ENCODE results near the gene SNRPE. TPM values are rescaled to one million over a fixed set of nuclear protein-coding genes. Genes with fewer than 3 reads are reported as not detected.

The SNRPE gene
- total RNA-seq, 1 experiment from 2014 or later, result 217 TPM

- no peak for TF ChIP-seq TCF7L2 (IDR thresholded peaks at IDR 0.05; ENCODE audit: low read depth, low read length)
- no peak for TF ChIP-seq REST (IDR thresholded peaks at IDR 0.05; ENCODE audit: insufficient read depth in 1 of 2, low read depth in 2 of 2, low read length in 1 of 2)
- TF ChIP-seq POLR2AphosphoS5 (IDR thresholded peaks at IDR 0.05; ENCODE audit: low read depth, low read length), result no peak
- no peak for TF ChIP-seq SIN3A (IDR thresholded peaks at IDR 0.05; ENCODE audit: borderline replicate concordance, insufficient read depth, low read depth, low read length)
- no peak for TF ChIP-seq CTCF (IDR thresholded peaks at IDR 0.05)
- H3K9me3 ChIP-seq (ENCODE audit: control insufficient read depth, insufficient read depth, low read depth, low read length), result no peaks in the 10 kb centered on the region
- ChIA-PET CTCF (interaction anchor here (0.5 kb wide), 1 partner anchor 355 kb away, joined by 3 read pairs; no protein-coding TSS in a partner anchor), POLR2A (no interaction called here)
- H3K4me1 ChIP-seq (ENCODE audit: control insufficient read depth, insufficient read depth, low read length), result peaks cover 16% of the 10 kb centered on the region
- H3K27ac ChIP-seq (ENCODE audit: low read length), result no peak overlapping the region
- no peak for ATAC-seq
- BruUV-seq (replicated peaks), result no TSS peak
- DNase-seq (ENCODE audit: low read depth, low spot score), result no peak
- no peak overlapping the region for H3K4me3 ChIP-seq (ENCODE audit: low read depth in 2 of 2, low read length in 2 of 2)
- in situ Hi-C loops (cut with HindIII; ENCODE audit: low pct_unique_long_range_greater_than_20kb, low sequenced_read_pairs), result loop anchor here (25.0 kb wide), 1 partner anchor 279 kb away; no protein-coding TSS in a partner anchor
- no peaks in the 10 kb centered on the region for H3K27me3 ChIP-seq (ENCODE audit: control insufficient read depth, insufficient read depth, low read length)
- peaks cover 21% of the 10 kb centered on the region for H3K36me3 ChIP-seq (ENCODE audit: control insufficient read depth, insufficient read depth, low read length)
- intact Hi-C loops (cut with micrococcal nuclease; ENCODE audit: unreplicated experiment), result no loop called here
Measured at GRCh38 chr1:203858055-203858454, 3.3 kb upstream of the SNRPE start.

- intact Hi-C loops (cut with micrococcal nuclease; ENCODE audit: unreplicated experiment), result no loop called here
- TF ChIP-seq SIN3A (IDR thresholded peaks at IDR 0.05; ENCODE audit: borderline replicate concordance, insufficient read depth, low read depth, low read length), result no peak
- TF ChIP-seq CTCF (IDR thresholded peaks at IDR 0.05), result no peak
- TF ChIP-seq POLR2AphosphoS5 (IDR thresholded peaks at IDR 0.05; ENCODE audit: low read depth, low read length), result no peak
- TF ChIP-seq REST (IDR thresholded peaks at IDR 0.05; ENCODE audit: insufficient read depth in 1 of 2, low read depth in 2 of 2, low read length in 1 of 2), result no peak
- TF ChIP-seq TCF7L2 (IDR thresholded peaks at IDR 0.05; ENCODE audit: low read depth, low read length), result no peak
- Histone ChIP-seq H3K36me3 (ENCODE audit: control insufficient read depth, insufficient read depth, low read length) (peaks cover 18% of the 10 kb centered on the region), H3K4me1 (ENCODE audit: control insufficient read depth, insufficient read depth, low read length) (peaks cover 16% of the 10 kb centered on the region), H3K27me3 (ENCODE audit: control insufficient read depth, insufficient read depth, low read length) (no peaks in the 10 kb centered on the region), H3K4me3 (ENCODE audit: low read depth in 2 of 2, low read length in 2 of 2) (no peak overlapping the region), H3K27ac (ENCODE audit: low read length) (no peak overlapping the region), H3K9me3 (ENCODE audit: control insufficient read depth, insufficient read depth, low read depth, low read length) (no peaks in the 10 kb centered on the region)
- CTCF ChIA-PET, result no interaction called here
- POLR2A ChIA-PET, result interaction anchor here (0.7 kb wide), 1 partner anchor 14 kb away, joined by 8 read pairs; no protein-coding TSS in a partner anchor
- DNase-seq (ENCODE audit: low read depth, low spot score) (no peak), ATAC-seq (no peak)
- BruUV-seq (replicated peaks), result no TSS peak
- in situ Hi-C loops (cut with HindIII; ENCODE audit: low pct_unique_long_range_greater_than_20kb, low sequenced_read_pairs), result loop anchor here (25.0 kb wide), 1 partner anchor 278 kb away; no protein-coding TSS in a partner anchor
Measured at GRCh38 chr1:203858975-203859374, 2.4 kb upstream of the SNRPE start.

Data from Panc1 (cell line).